Upper lobe of left lung (tissue), 4 donors: ENCODE results near the gene SPSB4.
A peak's percentile ranks its signal among the peaks of the same experiment; 100 is the strongest.

Experiments
- POLR2A ChIP-seq, 4 donors: fragments of 450-650 bp; IDR thresholded peaks; one replicate each; pipeline ENCODE4 v1.5.1; 2016 to 2017; ENCODE audit warnings: antibody characterized with exemption in 4 of 4, mild to moderate bottlenecking in 2 of 4
- TF ChIP-seq, protein P1 (sequence below), 6 experiments: fragments of 450-650 bp in 4 of 6; fragments of 200-600 bp in 2 of 6; sonication (generic) in 2 of 6; IDR thresholded peaks; one replicate each; pipeline ENCODE4 v1.5.1; 2016 to 2019; ENCODE audit warnings: antibody characterized with exemption in 6 of 6

DNA sequence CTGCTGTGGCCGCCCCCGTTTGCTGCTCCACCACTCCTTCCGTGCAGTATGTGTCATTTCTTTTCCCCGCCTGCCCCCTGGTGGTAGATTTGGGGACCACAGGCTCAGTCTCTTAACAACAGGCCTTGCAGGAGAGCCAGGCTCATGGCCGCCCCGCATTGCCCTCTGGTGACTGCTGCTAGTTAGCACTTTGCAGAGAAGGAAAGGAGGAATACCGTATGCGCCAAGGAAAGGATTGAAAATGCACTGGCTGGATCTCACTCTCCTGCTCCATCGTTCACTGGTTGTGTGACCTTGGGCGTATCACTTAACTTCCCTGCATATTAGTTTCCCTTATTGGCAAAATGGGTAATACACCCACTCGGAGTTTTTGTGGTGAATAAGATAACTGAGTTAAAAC, 141.2 kb downstream of the SPSB4 start:
- TF ChIP-seq, protein P1, sequence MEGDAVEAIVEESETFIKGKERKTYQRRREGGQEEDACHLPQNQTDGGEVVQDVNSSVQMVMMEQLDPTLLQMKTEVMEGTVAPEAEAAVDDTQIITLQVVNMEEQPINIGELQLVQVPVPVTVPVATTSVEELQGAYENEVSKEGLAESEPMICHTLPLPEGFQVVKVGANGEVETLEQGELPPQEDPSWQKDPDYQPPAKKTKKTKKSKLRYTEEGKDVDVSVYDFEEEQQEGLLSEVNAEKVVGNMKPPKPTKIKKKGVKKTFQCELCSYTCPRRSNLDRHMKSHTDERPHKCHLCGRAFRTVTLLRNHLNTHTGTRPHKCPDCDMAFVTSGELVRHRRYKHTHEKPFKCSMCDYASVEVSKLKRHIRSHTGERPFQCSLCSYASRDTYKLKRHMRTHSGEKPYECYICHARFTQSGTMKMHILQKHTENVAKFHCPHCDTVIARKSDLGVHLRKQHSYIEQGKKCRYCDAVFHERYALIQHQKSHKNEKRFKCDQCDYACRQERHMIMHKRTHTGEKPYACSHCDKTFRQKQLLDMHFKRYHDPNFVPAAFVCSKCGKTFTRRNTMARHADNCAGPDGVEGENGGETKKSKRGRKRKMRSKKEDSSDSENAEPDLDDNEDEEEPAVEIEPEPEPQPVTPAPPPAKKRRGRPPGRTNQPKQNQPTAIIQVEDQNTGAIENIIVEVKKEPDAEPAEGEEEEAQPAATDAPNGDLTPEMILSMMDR (IDR thresholded peaks at IDR 0.05): peak; percentile 95 to 99 (median 98)
- no peak for TF ChIP-seq POLR2A (IDR thresholded peaks at IDR 0.05)
